Panc1 (cell line): ENCODE data around the gene OTUD4.

Source experiments
- TCF7L2 ChIP-seq: IDR thresholded peaks from 2 replicates; pipeline ENCODE4 v1.6.1; 2011; ENCODE audit warnings: mild to moderate bottlenecking, low read depth, low read length, inconsistent platforms
- TF ChIP-seq, protein P1 (sequence below): fragments of 450-650 bp; IDR thresholded peaks from 2 replicates; pipeline ENCODE4 v1.5.1; 2017; ENCODE audit warnings: mild to moderate bottlenecking

DNA sequence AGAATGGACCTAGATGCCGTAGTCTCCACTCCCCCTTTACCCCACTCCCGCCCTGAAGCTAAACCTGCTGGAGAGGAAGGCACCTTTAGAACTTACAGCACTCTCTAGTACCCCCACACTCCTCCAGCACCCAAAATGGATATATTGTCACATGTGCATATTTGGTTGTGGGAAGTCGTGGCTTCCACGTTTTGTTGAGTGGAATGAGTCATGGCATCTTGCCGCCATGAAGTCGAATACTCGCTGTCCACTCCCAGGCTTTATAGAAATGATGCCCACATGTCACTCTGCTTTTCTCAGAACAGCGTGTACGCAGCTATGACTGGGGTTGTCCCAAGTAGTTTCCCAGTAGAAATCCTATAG is 81.7 kb downstream of the OTUD4 start:
- TF ChIP-seq, protein P1, sequence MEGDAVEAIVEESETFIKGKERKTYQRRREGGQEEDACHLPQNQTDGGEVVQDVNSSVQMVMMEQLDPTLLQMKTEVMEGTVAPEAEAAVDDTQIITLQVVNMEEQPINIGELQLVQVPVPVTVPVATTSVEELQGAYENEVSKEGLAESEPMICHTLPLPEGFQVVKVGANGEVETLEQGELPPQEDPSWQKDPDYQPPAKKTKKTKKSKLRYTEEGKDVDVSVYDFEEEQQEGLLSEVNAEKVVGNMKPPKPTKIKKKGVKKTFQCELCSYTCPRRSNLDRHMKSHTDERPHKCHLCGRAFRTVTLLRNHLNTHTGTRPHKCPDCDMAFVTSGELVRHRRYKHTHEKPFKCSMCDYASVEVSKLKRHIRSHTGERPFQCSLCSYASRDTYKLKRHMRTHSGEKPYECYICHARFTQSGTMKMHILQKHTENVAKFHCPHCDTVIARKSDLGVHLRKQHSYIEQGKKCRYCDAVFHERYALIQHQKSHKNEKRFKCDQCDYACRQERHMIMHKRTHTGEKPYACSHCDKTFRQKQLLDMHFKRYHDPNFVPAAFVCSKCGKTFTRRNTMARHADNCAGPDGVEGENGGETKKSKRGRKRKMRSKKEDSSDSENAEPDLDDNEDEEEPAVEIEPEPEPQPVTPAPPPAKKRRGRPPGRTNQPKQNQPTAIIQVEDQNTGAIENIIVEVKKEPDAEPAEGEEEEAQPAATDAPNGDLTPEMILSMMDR: no peak
- no peak for TF ChIP-seq TCF7L2
